IMR-90 (cell line): ENCODE results near the gene ADAMTS19. TPM values are rescaled to one million over a fixed set of nuclear protein-coding genes. Genes with fewer than 3 reads are reported as not detected.

Experiments used
- ATAC-seq: fragments of 200-7000 bp; cut with Tn5 transposase; 2 replicates; pipeline ENCODE4 v1.9.1; 2020; ENCODE audit warnings: low read depth, mild to moderate bottlenecking, moderate library complexity
- BruUV-seq: library from RNA; stranded (reverse); fragments of 400-500 nt; replicated peaks from 2 replicates; lab custom pipeline; 2021; lab: Mats Ljungman, UMichigan
- CTCF ChIA-PET: fragments of 300-600 bp; formaldehyde crosslinking; extraction: SDS; loops from one replicate; lab custom pipeline; 2021; ENCODE audit warnings: antibody characterized with exemption; lab: Yijun Ruan, JAX
- POLR2A ChIA-PET: fragments of 300-600 bp; sonication (Branson Sonifier 250); formaldehyde crosslinking; loops from one replicate; lab custom pipeline; 2022; ENCODE audit warnings: antibody characterized with exemption; ENCODE audit not compliant: unreplicated experiment; lab: Charles Lee
- DNase-seq: peaks from one replicate; pipeline ENCODE4 v3.0.0; 2013
- H2AFZ ChIP-seq: replicated peaks from 2 replicates; pipeline ENCODE3; 2013; ENCODE audit warnings: low read length, mild to moderate bottlenecking; ENCODE audit not compliant: poor library complexity
- H2AK5ac ChIP-seq: 2 replicates; pipeline ENCODE4 v1.6.1; 2013; ENCODE audit warnings: low read depth, low read length, inconsistent platforms
- H2AK9ac ChIP-seq: replicated peaks from 2 replicates; pipeline ENCODE3; 2013; ENCODE audit warnings: mild to moderate bottlenecking, low read depth, low read length, moderate library complexity; ENCODE audit not compliant: poor library complexity
- H2BK120ac ChIP-seq: 2 replicates; pipeline ENCODE4 v1.6.1; 2013; ENCODE audit warnings: low read depth, low read length, inconsistent platforms
- H2BK15ac ChIP-seq: 3 replicates; pipeline ENCODE4 v1.6.1; 2013; ENCODE audit warnings: low read depth, low read length, inconsistent platforms
- H2BK20ac ChIP-seq: 2 replicates; pipeline ENCODE4 v1.6.1; 2013; ENCODE audit warnings: low read depth, mild to moderate bottlenecking, inconsistent platforms, low read length, moderate library complexity
- H2BK5ac ChIP-seq: 2 replicates; pipeline ENCODE4 v1.6.1; 2013; ENCODE audit warnings: mild to moderate bottlenecking, low read depth, low read length, inconsistent platforms; ENCODE audit not compliant: poor library complexity, severe bottlenecking
- H3K14ac ChIP-seq: replicated peaks from 2 replicates; pipeline ENCODE4 v1.6.1; 2013; ENCODE audit warnings: low read depth, low read length, inconsistent platforms
- H3K18ac ChIP-seq: 2 replicates; pipeline ENCODE4 v1.6.1; 2013; ENCODE audit warnings: low read depth, low read length, control low read depth
- H3K23ac ChIP-seq: 2 replicates; pipeline ENCODE4 v1.6.1; 2013; ENCODE audit warnings: low read depth, low read length, inconsistent platforms
- H3K27ac ChIP-seq: 2 replicates; pipeline ENCODE4 v1.5.1; 2013; ENCODE audit warnings: mild to moderate bottlenecking, control low read depth, low read length; ENCODE audit not compliant: insufficient read depth
- H3K27me3 ChIP-seq: 2 replicates; pipeline ENCODE4 v1.6.1; 2013; ENCODE audit warnings: low read length; ENCODE audit not compliant: control insufficient read depth, insufficient read depth
- H3K36me3 ChIP-seq: 2 replicates; pipeline ENCODE4 v1.6.1; 2013; ENCODE audit warnings: low read length, mixed read lengths; ENCODE audit not compliant: control insufficient read depth, insufficient read depth
- H3K4ac ChIP-seq: 2 replicates; pipeline ENCODE4 v1.6.1; 2013; ENCODE audit warnings: low read depth, low read length, inconsistent platforms
- H3K4me1 ChIP-seq: 2 replicates; pipeline ENCODE4 v1.6.1; 2013; ENCODE audit warnings: low read length, mixed read lengths; ENCODE audit not compliant: control insufficient read depth, insufficient read depth
- H3K4me2 ChIP-seq: 2 replicates; pipeline ENCODE4 v1.6.1; 2013; ENCODE audit warnings: low read depth, mild to moderate bottlenecking, control low read depth, low read length, moderate library complexity
- H3K4me3 ChIP-seq: 2 replicates; pipeline ENCODE4 v1.5.1; 2013; ENCODE audit warnings: low read depth, mild to moderate bottlenecking, control low read depth, low read length, moderate library complexity; ENCODE audit not compliant: insufficient read depth
- H3K56ac ChIP-seq: 2 replicates; pipeline ENCODE4 v1.6.1; 2013; ENCODE audit warnings: low read length, inconsistent platforms; ENCODE audit not compliant: insufficient read depth; ENCODE audit errors: extremely low read depth
- H3K79me1 ChIP-seq, 2 experiments: 2 replicates each; pipeline ENCODE4 v1.6.1; 2013; ENCODE audit warnings: low read length in 2 of 2, inconsistent platforms in 1 of 2, low read depth in 1 of 2
- H3K9ac ChIP-seq: 2 replicates; pipeline ENCODE4 v1.6.1; 2013; ENCODE audit warnings: low read depth, low read length, control low read depth
- H3K9me1 ChIP-seq: 2 replicates; pipeline ENCODE4 v1.6.1; 2013; ENCODE audit warnings: low read length, inconsistent platforms; ENCODE audit not compliant: insufficient read depth
- H3K9me3 ChIP-seq: 2 replicates; pipeline ENCODE4 v1.6.1; 2013; ENCODE audit warnings: low read length; ENCODE audit not compliant: control insufficient read depth, insufficient read depth
- H4K20me1 ChIP-seq: 2 replicates; pipeline ENCODE4 v1.6.1; 2013; ENCODE audit warnings: low read length, inconsistent platforms; ENCODE audit not compliant: insufficient read depth
- H4K5ac ChIP-seq: 2 replicates; pipeline ENCODE4 v1.6.1; 2013; ENCODE audit warnings: mild to moderate bottlenecking, low read depth, low read length, control low read depth
- H4K8ac ChIP-seq, 2 experiments: 2 replicates each; pipeline ENCODE4 v1.6.1; 2013; ENCODE audit warnings: low read depth in 2 of 2, low read length in 2 of 2, control low read depth in 1 of 2, inconsistent platforms in 1 of 2
- H4K91ac ChIP-seq: 2 replicates; pipeline ENCODE4 v1.6.1; 2013; ENCODE audit warnings: low read depth, low read length, inconsistent platforms; ENCODE audit not compliant: insufficient read depth
- CEBPB ChIP-seq: IDR thresholded peaks from 2 replicates; pipeline ENCODE4 v1.6.1; 2012; ENCODE audit warnings: low read depth, low read length, improper control_type of control experiment
- FOS ChIP-seq: fragments of 150-350 bp; IDR thresholded peaks from 2 replicates; pipeline ENCODE4 v1.6.1; 2016; ENCODE audit warnings: low read depth, low read length
- MAFK ChIP-seq: IDR thresholded peaks from 2 replicates; pipeline ENCODE4 v1.6.1; 2012; ENCODE audit warnings: low read depth, low read length, improper control_type of control experiment
- MXI1 ChIP-seq: IDR thresholded peaks from 2 replicates; pipeline ENCODE4 v1.6.1; 2012; ENCODE audit warnings: low read depth, mild to moderate bottlenecking, low read length, moderate library complexity, borderline replicate concordance
- NFE2L2 ChIP-seq: fragments of 150-350 bp; IDR thresholded peaks from 2 replicates; pipeline ENCODE4 v1.6.1; 2016; ENCODE audit warnings: low read depth, mild to moderate bottlenecking, low read length
- RCOR1 ChIP-seq: IDR thresholded peaks from 2 replicates; pipeline ENCODE4 v1.6.1; 2012; ENCODE audit warnings: mild to moderate bottlenecking, low read length, improper control_type of control experiment; ENCODE audit not compliant: insufficient replicate concordance
- RFX5 ChIP-seq: IDR thresholded peaks from 2 replicates; pipeline ENCODE4 v1.8.0; 2012; ENCODE audit warnings: low read depth, mild to moderate bottlenecking, low read length, moderate library complexity
- SMC3 ChIP-seq: fragments of 150-350 bp; IDR thresholded peaks from 2 replicates; pipeline ENCODE4 v1.6.1; 2016; ENCODE audit warnings: low read depth, mild to moderate bottlenecking, antibody characterized with exemption, low read length, moderate library complexity
- WGBS, 2 experiments: methylation state at CpG; one replicate each; pipeline versions ENCODE4 v1.1.5 to v1.1.7; 2013; ENCODE audit warnings: missing lambda C conversion rate in 2 of 2; ENCODE audit not compliant: insufficient read length in 1 of 2; ENCODE audit errors: extremely low coverage in 2 of 2; 5-methylcytosine and 5-hydroxymethylcytosine counted together
- dilution Hi-C: fragments of 300-500 bp; cut with HindIII; formaldehyde crosslinking; loops from one replicate; pipeline ENCODE4 v1.14.3; 2018; ENCODE audit warnings: low sequenced_read_pairs; ENCODE audit not compliant: unreplicated experiment
- in situ Hi-C: fragments of 300-500 bp; cut with MboI; formaldehyde crosslinking; loops from 3 replicates; pipeline ENCODE4 v1.14.3; 2019; ENCODE audit warnings: low sequenced_read_pairs, inconsistent platforms, mixed read lengths
- intact Hi-C: fragments of 100-400 bp; cut with micrococcal nuclease; formaldehyde crosslinking; loops from 2 replicates; pipeline ENCODE4 v1.10.0; 2022
- polyA plus RNA-seq, 3 experiments: library from polyadenylated mRNA; depleted of rRNA; stranded (reverse); fragments of >200 nt; gene quantifications; 2 replicates each; pipeline ENCODE4 v1.2.3, GENCODE V29; 2012; ENCODE audit warnings: low replicate concordance in 1 of 3
- total RNA-seq: library from RNA; depleted of rRNA; stranded (reverse); fragments of >200 nt; gene quantifications from 2 replicates; pipeline ENCODE4 v1.2.3, GENCODE V29; 2012

Gene ADAMTS19
- total and polyA plus RNA-seq, 2 of the 4 experiments (the other 2 are of a cell fraction): under 0.01 to 0.17 TPM

DNA sequence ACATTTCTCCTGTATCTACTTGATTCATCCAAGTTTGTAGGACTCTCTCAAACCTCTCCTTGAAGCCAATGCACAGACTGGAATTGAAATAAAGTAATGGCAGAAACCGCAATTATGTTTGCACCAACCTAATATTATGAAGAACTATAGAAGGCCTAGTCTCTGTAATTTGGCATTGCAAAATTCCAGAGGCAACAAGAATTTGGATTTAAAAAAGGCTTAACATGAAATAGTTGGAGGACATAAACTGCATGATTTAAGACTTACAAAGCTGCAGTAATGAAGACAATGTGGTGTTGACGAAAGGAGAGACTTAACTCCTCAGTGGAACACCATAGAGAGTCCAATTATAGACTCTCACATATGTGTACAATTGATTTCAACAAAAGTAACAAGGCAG lies 170.0 kb downstream of the ADAMTS19 start:
- BruUV-seq: no TSS peak
- dilution Hi-C loops: no loop called here
- Histone ChIP-seq H2AFZ (no peak overlapping the region), H2BK5ac (no peak overlapping the region), H3K79me1 (no peaks in the 10 kb centered on the region), H4K5ac (no peak overlapping the region), H3K9me1 (no peaks in the 10 kb centered on the region), H2BK120ac (no peak overlapping the region), H3K27ac (no peak overlapping the region), H3K4me2 (no peak overlapping the region), H3K23ac (no peak overlapping the region), H3K4me1 (no peaks in the 10 kb centered on the region), H4K91ac (no peak overlapping the region), H3K4ac (no peak overlapping the region), H4K20me1 (no peaks in the 10 kb centered on the region), H2BK20ac (no peak overlapping the region), H3K36me3 (no peaks in the 10 kb centered on the region), H3K9me3 (no peaks in the 10 kb centered on the region; the same call in 1 of the 2 replicates), H3K27me3 (no peaks in the 10 kb centered on the region), H3K14ac (no peak overlapping the region), H2AK5ac (no peak overlapping the region), H4K8ac (no peak overlapping the region), H3K9ac (no peak overlapping the region), H3K18ac (no peak overlapping the region), H2AK9ac (no peak overlapping the region), H3K4me3 (no peak overlapping the region), H3K56ac (no peak overlapping the region), H2BK15ac (no peak overlapping the region)
- ATAC-seq (no peak), DNase-seq (no peak)
- CTCF ChIA-PET: interaction anchor here (0.6 kb wide), 1 partner anchor 62 kb away, joined by 5 read pairs; no protein-coding TSS in a partner anchor
- POLR2A ChIA-PET: no interaction called here
- intact Hi-C loops: no loop called here
- no CpG with 5 or more reads among the region's 2 CpGs for WGBS, 2 experiments
- in situ Hi-C loops: no loop called here
- no peak for TF ChIP-seq MXI1
- no peak for TF ChIP-seq RCOR1
- TF ChIP-seq CEBPB: no peak
- TF ChIP-seq RFX5: no peak
- no peak for TF ChIP-seq MAFK
- TF ChIP-seq NFE2L2: no peak
- TF ChIP-seq FOS: no peak
- no peak for TF ChIP-seq SMC3
